Measurements from ENCODE around the gene CHST15.

DNA sequence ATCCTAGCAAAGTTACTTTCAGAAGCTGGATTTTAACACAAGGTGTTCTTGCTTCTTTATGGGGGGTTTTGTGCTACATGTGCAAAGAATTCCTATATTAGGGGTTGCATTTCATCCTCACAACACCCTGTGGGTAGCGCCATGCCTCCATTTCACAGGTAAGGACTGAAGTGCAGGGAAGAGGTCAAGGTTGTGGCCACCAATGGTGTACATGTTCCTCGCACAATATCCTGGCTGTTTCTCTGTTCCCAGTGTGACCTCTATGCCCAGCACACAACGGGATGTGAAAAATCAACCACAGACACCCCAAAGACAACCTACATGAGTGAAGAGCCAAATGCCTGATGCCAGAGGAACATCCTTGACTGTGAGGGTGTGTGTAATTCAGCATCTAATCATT lies 80.8 kb downstream of the CHST15 start:
- TF ChIP-seq CTCF (IDR thresholded peaks at IDR 0.05) (no peak), POLR2A (IDR thresholded peaks at IDR 0.05) (no peak)
